ENCODE measurements around the gene THPO. TPM values are rescaled to one million over a fixed set of nuclear protein-coding genes. Genes with fewer than 3 reads are reported as not detected.

Gene THPO
- total and polyA plus RNA-seq, 2 experiments from 2014 or later: 0.14 to 1.9 TPM

DNA sequence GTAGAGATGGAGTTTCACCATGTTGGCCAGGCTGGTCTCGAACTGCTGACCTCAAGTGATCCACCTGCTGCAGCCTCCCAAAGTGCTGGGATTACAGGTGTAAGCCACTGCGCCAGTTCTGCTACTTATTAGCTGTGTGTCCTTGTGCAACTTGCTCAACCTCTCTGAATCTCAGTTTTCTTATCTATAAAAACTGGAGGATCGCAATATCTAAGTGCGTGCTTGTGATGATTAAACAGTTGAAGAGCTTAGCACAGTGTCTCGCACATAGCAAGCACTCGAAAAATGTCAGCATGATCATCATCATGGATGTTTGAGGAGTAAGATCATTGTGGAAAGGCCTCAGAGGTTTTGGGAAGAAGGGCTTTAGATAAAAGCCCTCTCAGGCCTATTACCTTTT, 27.4 kb downstream of the THPO start:
- Histone ChIP-seq H3K27ac (ENCODE audit: low read depth) (peak overlapping the region; percentile 50; the same call in 1 of the 2 replicates), H3K9me2 (ENCODE audit: insufficient read depth) (no peaks in the 10 kb centered on the region), H3K79me2 (replicated peaks; ENCODE audit: insufficient read depth) (no peaks in the 10 kb centered on the region), H2AFZ (no peak overlapping the region), H3K4me1 (ENCODE audit: insufficient read depth) (peaks cover 6% of the 10 kb centered on the region; the same call in 1 of the 2 replicates), H3K4me3 (no peak overlapping the region), H4K20me1 (replicated peaks; ENCODE audit: insufficient read depth) (peaks cover 7% of the 10 kb centered on the region; the same call in 1 of the 2 replicates), H3K4me2 (no peak overlapping the region), H3K27me3 (ENCODE audit: insufficient read depth) (no peaks in the 10 kb centered on the region), H3F3A (replicated peaks; ENCODE audit: low read depth) (0 out of 2 replicates have a peak, but pooled peaks cover 2% of the 10 kb centered on the region), H3K36me3 (ENCODE audit: insufficient read depth) (no peaks in the 10 kb centered on the region)
- no peak for DNase-seq (ENCODE audit: low spot score)
- no peak overlapping the region for H3K4me3 Mint-ChIP-seq
- H3K36me3 Mint-ChIP-seq (ENCODE audit: low read depth): peaks cover 27% of the 10 kb centered on the region
- TF ChIP-seq ZNF114 (CRISPR knock-in tag; IDR thresholded peaks at IDR 0.05) (no peak), EZH2 (IDR thresholded peaks at IDR 0.05; ENCODE audit: low read depth, unreplicated experiment) (no peak), JUNB (IDR thresholded peaks at IDR 0.05; ENCODE audit: unreplicated experiment) (no peak), NANOG (IDR thresholded peaks at IDR 0.05; ENCODE audit: borderline replicate concordance) (no peak), ZNF331 (CRISPR knock-in tag; IDR thresholded peaks at IDR 0.05; ENCODE audit: low read depth) (no peak), STAT1 (IDR thresholded peaks at IDR 0.05; ENCODE audit: unreplicated experiment) (no peak), EZH2phosphoT487 (IDR thresholded peaks at IDR 0.05; ENCODE audit: unreplicated experiment) (no peak), POLR2AphosphoS5 (IDR thresholded peaks at IDR 0.05; ENCODE audit: low read depth) (no peak), CREB1 (CRISPR knock-in tag; IDR thresholded peaks at IDR 0.05; ENCODE audit: low read depth) (no peak)
- TF ChIP-seq, protein P1, sequence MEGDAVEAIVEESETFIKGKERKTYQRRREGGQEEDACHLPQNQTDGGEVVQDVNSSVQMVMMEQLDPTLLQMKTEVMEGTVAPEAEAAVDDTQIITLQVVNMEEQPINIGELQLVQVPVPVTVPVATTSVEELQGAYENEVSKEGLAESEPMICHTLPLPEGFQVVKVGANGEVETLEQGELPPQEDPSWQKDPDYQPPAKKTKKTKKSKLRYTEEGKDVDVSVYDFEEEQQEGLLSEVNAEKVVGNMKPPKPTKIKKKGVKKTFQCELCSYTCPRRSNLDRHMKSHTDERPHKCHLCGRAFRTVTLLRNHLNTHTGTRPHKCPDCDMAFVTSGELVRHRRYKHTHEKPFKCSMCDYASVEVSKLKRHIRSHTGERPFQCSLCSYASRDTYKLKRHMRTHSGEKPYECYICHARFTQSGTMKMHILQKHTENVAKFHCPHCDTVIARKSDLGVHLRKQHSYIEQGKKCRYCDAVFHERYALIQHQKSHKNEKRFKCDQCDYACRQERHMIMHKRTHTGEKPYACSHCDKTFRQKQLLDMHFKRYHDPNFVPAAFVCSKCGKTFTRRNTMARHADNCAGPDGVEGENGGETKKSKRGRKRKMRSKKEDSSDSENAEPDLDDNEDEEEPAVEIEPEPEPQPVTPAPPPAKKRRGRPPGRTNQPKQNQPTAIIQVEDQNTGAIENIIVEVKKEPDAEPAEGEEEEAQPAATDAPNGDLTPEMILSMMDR (conservative IDR thresholded peaks at IDR 0.05; ENCODE audit: low read depth in 2 of 2): no peak
- TF ChIP-seq, protein P2, sequence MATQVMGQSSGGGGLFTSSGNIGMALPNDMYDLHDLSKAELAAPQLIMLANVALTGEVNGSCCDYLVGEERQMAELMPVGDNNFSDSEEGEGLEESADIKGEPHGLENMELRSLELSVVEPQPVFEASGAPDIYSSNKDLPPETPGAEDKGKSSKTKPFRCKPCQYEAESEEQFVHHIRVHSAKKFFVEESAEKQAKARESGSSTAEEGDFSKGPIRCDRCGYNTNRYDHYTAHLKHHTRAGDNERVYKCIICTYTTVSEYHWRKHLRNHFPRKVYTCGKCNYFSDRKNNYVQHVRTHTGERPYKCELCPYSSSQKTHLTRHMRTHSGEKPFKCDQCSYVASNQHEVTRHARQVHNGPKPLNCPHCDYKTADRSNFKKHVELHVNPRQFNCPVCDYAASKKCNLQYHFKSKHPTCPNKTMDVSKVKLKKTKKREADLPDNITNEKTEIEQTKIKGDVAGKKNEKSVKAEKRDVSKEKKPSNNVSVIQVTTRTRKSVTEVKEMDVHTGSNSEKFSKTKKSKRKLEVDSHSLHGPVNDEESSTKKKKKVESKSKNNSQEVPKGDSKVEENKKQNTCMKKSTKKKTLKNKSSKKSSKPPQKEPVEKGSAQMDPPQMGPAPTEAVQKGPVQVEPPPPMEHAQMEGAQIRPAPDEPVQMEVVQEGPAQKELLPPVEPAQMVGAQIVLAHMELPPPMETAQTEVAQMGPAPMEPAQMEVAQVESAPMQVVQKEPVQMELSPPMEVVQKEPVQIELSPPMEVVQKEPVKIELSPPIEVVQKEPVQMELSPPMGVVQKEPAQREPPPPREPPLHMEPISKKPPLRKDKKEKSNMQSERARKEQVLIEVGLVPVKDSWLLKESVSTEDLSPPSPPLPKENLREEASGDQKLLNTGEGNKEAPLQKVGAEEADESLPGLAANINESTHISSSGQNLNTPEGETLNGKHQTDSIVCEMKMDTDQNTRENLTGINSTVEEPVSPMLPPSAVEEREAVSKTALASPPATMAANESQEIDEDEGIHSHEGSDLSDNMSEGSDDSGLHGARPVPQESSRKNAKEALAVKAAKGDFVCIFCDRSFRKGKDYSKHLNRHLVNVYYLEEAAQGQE (IDR thresholded peaks at IDR 0.05; ENCODE audit: unreplicated experiment): no peak
- TF ChIP-seq, protein P3, sequence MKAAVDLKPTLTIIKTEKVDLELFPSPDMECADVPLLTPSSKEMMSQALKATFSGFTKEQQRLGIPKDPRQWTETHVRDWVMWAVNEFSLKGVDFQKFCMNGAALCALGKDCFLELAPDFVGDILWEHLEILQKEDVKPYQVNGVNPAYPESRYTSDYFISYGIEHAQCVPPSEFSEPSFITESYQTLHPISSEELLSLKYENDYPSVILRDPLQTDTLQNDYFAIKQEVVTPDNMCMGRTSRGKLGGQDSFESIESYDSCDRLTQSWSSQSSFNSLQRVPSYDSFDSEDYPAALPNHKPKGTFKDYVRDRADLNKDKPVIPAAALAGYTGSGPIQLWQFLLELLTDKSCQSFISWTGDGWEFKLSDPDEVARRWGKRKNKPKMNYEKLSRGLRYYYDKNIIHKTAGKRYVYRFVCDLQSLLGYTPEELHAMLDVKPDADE (IDR thresholded peaks at IDR 0.05): no peak
- ATAC-seq: no peak
- peaks cover 5% of the 10 kb centered on the region for H3K27me3 Mint-ChIP-seq (ENCODE audit: insufficient read depth, low read depth, poor library complexity)
- peaks cover 11% of the 10 kb centered on the region for H3K4me1 Mint-ChIP-seq
- H3K9me3 Mint-ChIP-seq: no peaks in the 10 kb centered on the region
- no peak overlapping the region for H3K27ac Mint-ChIP-seq
